Activated effector memory CD4-positive, alpha-beta T cell treated with anti-CD3 and anti-CD28 coated beads, Interleukin-2, amount 50 U/mL, for 16 hours (primary cell): ENCODE results near the gene DYNLT4.

Experiments used
- DNase-seq: peaks from one replicate; pipeline ENCODE4 v3.0.0-alpha.2; 2020

Gene DYNLT4

DNA sequence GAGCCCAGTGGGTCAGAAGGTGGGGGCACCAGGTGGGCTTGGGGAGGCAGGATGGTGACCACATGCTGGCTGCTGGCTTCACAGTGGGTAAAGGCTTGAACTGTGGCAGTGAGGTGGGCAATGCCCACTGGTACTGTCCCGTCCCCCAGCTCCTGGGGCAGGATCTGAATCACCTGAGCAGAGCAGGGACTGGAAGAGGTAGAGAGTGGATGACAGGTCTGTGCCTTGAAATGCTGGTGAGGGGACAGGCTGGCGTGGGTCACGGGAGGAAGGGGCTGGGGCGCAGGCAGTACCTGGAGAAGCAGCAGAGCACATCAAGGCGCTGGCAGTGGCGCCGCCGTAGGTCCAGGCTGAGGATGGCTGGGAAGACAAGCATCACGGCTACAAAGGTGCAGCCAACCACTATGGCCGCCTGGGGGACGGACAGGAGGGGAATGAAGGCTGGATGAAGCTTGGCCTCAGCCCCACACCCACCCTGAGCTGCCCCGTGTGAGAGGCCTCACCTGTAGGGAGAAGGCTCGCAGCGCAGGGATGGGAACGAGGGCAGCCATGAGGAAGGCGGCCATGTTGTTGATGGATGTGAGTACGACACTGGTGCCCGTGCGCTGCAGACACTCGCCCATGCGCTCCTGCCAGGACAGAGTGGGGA lies 21.0 kb upstream of the DYNLT4 start:
- peak; percentile 61 for DNase-seq

DNA sequence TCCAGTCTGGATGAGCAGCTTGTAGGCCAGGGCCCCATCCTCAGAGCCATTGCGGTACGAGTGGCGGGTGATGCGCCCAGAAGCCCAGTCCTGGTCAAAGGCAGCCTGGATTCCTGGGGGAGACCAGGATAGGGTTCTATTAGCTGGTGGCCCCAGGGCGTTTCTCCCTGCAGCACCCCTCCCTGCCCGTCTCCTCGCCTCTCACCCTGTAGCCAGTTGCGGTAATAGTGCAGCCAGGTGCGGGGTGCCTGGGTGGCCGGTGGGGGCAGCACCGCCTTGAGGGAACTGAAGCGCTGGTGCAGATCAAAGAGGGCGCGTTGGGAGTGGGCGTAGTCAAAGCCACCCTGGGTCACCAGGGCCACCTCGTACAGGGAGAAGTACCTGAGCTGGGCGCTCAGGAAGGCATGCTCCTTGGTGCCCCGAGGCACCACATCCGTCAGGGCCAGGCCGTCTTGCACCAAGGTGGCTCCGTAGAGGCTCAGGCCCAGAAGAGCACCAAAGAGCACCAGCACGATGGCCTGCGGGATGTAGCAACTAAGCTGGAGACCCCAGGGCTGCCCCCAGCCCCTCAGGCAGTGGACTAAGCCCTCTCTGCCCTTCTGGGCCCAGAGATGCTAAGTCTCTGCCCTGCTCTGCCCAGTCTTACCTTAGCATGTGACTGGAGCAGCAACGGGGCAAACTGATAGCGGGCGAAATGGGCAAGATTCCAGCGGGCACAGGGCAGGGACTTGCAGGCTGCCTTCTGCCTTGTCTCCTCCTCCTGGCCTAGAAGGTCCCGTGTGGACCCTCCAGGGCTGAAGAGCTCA lies 20.2 kb upstream of the DYNLT4 start:
- DNase-seq = peak; percentile 62

DNA sequence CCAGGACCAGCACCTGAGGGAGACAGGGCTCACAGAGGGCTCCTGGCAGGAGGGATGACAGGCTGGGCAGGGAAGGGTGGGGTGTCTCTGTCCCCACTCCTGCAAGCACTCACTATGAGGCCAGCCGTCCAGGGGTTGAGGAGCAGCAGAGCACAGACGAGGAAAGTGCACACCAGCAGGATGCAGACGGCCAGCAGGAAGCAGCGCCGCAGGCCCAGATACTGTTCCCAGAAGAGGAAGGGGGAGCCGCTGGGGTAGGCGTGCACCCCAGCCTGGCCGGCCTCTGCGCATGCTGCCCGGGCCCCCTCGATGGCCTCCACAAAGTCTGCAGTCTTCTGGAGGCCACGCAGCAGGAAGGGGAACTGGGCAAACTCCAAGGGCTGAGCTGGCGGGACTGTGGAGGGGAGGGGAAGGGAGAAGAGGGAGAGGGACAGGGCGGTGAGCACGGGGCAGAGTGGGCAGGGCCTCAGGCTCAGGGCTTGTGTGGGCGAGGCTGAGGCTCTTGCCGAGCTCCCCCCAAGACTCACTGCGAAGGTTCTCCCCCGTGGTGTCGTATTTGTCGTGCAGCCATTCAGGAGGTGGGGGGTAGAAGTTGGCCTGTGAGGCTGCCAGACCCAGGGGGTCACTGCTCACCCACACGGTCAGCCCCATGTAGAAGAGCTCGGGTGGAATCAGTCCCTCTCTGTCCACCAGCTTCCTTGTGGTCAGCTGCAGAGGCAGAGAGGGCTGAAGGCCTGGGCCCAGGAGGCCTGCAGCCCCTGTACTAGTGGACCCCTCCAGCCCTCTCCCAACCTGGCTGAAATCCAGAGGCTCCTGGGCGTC lies 19.4 kb upstream of the DYNLT4 start:
- peak; percentile 53 for DNase-seq

DNA sequence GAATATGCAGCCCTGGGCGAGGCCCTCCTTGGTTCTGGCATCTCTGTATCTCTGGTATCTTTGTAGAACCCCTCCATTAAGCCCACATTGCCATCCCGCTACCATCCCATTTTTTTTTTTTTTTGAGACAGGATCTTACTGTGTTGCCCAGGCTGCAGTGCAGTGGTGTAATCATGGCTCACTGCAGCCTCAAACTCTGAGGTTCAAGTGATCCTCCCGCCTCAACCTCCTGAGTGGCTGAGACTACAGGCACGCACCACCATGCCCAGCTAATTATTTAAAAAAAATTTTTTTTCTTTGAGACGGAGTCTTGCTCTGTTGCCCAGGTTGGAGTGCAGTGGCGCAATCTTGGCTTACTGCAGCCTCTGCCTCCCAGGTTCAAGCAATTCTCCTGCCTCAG lies 17.2 kb upstream of the DYNLT4 start:
- peak; percentile 31 for DNase-seq

DNA sequence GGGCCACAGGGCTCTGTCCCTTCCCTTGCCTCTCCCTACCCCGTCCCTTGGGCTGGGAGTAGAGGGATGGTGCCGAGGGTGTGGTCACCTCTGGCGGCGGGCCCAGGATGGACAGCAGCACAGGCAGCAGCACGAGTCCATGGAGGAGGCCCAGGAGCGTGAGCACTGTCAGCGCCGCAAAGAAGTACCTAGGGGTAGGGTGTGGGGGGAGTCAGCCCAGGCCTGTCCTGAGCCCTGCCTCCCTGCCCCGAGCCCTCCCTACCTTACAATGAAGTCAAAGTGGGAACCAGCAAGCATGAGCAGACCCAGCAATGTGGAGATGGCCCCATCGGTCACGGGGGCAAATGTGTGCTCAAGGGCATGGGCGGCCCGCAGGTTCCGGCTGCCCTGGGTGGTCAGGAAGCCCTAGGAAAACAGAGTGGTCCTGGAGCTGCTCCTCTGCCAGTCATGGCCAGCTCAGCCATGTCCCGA lies 15.9 kb upstream of the DYNLT4 start:
- peak; percentile 61 for DNase-seq

DNA sequence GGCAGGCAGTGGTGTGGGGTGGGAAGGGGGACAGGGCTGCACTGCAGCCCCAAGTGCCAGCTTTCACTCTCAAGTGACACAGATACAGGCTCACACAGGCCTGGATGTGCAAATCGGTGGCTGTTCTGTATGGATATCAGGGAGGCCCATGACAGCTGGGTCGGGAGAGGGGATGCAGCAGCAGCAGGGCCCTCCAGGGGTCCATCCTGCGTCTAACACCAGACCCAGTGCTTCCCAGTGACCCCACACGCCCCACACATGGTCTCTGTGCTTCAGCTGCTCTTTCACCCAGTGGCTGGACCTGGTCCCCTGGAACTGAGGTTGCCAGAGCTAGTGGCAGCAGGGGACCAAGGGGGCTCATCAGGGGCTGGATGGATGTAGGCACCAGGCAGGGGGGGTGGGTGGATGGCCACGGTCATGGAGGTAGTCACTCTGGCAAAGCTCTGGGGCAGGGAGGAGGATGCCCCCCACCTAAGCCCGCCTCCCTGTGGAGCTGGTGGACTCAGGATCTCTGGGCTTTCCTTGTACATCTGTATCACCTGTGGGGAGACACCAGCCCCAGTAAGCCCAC lies 15.1 kb upstream of the DYNLT4 start:
- DNase-seq = peak; percentile 63

DNA sequence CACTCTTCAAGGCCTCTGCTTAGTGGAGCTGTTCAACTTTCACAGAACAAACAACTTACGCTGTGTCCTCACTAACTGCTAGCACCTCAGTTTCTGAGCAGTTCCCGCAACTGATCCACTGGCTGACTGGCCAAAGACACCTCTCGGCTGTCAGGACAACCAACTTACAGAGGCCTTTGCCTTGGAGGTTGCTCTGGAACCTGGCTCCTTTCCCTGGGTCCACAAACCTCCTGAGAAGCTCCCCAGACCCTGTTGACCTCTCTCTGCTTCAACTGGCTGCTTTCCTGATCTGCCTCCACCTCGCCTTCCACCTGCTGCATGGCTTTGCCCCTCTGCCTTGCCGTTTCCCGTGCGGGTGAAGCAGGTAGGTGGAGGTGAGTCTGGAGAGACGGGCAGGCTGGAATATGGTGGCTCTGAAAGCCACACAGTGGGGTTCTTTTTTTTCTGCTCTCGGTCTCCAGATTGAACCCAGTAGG lies 14.1 kb upstream of the DYNLT4 start:
- peak; percentile 56 for DNase-seq

DNA sequence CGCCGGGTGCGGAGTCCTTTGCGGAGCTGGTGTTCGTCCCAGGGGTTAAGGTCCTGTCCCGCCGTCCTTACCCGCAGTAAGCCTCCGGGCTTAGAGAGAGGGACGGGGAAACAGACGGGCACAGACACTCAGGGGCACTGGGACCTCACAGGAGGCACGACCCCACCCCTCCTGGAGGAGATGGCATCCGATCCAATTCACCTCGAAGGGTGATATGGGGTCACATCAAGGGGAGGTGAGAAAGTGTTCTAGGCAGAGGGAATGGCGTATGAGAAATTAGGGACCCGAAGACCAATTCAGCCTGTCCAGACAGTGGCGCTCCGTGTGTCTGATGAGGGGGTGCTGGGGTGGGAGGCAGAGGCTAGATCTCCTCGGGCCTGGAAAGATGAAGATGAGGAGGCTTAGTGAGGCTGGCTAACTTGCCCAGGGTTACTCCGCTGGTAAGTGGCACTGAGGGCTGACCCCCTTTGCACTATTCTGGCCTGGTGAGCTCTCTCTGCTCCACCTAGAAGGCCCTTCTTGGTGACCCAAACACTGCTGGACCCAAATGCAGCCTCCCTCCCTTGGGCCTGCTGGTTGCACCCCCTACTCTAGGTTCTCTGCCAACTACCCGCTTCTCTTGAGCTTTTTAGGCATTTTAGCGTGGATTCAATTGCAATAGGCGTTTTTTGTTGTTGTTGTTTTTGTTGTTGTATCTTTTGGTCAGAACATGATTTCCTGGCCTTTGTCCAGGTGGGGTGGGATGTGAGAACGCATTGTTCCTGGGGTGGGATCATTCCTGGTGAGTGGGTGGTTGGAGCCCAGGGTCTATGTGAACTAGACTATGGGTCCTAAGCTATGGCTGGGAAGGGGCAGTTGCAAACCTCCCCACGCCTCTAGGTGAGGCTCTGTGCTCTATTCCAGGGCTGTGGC lies 13.4 kb upstream of the DYNLT4 start:
- peak; percentile 57 for DNase-seq

DNA sequence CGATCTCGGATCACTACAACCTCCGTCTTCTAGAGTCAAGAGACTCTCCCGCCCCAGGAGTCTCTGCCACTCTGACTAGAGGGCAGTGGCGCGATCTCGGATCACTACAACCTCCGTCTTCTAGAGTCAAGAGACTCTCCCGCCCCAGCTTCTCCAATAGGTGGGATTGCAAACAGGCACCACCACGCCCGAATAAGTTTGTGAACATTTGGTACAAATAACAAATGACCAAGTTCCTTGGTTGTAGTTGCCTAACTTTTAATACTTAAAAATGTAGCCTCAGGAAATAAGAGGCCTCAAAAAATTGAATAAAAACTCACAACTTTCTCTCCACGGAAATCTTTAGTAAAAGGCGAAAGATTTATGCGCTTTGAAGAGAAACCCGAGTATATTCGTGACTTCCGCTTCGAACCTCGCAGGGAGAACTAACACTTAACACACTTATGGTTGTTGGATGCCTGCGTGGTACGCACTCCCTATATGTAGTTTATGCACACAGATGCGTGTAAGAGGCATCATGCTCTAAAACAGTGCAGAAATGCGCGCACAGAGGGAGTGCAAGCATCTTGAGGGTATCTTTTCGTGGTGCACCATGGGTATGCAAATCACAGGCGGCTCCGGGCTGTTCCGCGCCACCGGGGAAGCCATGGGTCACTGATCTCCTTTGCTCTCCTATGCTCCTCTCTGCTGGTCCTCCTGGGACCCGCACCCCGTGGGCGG lies 12.6 kb upstream of the DYNLT4 start:
- DNase-seq = peak; percentile 90

DNA sequence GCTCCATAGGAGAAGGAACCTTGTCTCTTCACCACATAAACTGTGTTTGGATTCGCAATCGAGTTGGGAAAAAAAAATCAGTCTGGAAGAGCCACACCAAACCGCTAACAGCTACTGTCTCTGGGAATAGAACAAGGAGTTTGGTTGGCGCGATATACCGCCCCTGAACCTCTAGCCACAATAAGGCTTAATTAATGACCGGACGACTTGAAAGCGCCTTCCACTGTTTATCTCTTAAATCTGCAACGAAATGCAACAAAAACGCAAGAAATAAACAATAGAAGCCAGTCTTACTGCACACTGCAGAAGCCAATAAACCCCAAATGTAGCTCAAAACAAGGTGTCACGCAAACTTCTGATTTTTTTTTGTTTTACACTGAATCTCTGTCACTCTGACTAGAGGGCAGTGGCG lies 12.1 kb upstream of the DYNLT4 start:
- DNase-seq = no peak

DNA sequence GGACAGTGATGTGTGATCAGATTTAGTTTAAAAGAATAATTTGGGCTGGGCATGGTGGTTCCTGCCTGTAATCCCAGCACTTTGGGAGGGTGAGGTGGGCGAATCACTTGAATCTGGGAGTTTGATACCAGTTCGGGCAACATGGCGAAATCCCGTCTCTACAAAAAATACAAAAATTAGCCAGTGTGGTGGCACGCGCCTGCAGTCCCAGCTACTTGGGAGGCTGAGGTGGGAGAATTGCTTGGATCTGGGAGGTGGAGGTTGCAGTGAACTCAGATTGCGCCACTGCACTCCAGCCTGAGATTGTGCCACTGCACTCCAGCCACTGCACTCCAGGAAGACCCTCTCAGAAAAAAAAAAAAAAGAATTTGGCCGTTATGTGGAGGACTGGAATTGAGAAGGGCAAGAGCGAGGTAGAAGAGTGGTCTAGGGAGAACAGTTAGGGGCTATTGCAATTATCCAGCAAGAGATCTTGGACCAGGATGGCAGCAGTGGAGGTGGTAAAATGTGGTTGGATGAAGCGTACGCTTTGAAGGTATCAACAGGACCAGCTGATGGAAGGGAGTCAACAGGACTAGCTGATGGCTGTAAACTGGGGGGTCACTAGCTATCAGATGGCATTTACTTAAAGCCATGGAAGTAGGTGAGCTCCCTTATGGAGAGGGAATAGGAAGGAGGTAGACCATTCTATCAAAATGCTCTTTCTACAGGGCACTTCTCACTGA lies 10.8 kb upstream of the DYNLT4 start:
- DNase-seq = peak; percentile 60

DNA sequence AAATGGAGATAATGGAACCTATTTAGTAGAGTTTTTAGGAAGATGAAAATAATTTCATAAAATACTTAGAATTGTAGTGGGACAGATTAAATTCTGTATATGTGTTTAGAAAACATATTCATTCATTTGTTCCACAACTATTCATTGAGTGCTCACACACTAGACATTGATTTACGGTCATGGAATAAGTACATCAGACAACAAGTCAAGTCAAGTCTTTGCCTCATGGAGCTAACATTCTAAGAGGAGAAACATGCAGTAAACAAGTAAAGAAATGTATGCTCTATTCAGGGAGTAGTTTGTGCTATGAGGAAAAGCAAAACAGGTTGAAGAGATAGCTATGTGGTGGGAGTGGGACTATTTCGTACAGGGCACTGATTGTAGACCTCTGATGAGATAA lies 10.2 kb upstream of the DYNLT4 start:
- no peak for DNase-seq

DNA sequence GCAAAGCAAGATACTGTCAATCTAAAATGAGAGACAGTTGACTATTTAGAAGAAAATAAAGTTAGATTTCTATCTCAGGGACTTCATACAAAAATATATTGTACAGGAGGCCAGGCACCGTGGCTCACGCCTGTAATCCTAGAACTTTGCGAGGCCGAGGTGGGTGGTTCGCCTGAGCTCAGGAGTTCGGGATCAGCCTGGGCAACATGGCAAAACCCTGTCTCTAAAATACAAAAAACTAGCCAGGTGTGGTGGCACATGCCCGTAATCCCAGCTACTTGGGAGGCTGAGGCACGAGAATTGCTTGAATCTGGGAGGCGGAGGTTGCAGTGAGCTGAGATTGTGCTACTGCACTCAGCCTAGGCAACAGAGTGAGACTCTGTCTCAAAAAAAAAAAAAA lies 8.8 kb upstream of the DYNLT4 start:
- DNase-seq = peak; percentile 47

DNA sequence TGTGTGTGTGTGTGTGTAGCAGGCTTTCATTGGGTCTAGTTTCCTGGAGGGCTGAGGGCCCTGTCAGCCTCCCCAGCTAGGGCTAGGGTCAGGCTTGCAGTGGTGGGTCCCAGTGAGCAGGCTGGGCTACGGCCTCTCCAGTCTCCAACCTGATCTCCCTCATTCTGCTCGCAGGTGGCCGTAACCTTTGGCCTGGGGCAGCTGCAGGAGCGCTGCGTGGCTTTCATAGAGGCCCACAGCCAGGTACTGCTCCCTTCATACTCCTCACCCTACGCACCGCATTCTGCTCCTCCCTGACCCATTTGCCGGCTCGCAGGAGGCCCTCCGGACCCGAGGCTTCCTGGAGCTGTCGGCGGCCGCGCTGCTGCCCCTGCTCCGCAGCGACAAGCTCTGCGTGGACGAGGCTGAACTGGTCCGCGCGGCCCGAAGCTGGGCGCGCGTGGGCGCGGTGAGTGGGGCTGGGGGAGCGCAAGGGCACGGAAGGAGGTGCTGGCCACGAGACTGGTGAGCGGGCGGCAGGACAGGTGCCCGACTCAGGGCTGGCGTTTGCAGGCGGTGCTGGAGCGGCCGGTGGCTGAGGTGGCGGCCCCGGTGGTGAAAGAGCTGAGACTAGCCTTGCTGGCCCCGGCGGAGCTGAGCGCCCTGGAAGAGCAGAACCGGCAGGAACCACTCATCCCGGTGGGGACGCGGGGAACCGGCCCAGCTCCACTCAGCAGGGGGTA lies 5.8 kb upstream of the DYNLT4 start:
- peak; percentile 66 for DNase-seq

DNA sequence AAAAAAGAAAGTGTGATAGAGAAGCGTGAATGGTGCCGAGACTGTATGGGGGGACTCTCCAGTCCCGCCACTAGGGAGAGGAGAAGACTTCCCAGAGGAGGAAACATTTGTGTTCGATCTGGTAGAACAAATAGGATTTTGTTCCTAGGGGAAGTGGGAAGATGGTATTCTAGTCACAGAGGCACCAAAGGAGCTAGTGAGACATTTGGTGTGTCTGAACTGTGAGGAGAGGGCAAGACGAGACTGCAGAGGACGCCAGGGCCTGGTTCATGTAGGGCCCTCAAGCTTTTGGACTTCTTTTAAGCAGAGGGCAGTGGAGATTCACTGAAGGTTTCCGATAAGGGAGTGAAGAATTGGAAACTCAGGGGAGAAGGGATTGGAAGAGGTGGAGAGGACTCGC lies 4.1 kb upstream of the DYNLT4 start:
- DNase-seq = peak; percentile 34

DNA sequence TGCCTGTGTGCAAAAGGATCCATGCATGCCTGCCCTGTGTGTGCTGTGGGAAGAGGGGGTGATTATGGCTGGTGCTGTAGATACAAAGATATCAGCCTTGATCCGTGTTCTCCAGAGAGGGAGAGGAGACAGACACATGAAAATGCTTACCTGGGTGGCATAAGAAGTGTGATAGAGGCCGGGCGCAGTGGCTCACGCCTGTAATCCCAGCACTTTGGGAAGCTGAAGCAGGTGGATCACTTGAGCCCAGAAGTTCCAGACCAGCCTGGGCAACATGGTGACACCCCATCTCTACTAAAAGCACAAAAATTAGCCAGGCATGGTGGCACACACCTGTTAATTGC lies 3.6 kb upstream of the DYNLT4 start:
- DNase-seq = peak; percentile 62

DNA sequence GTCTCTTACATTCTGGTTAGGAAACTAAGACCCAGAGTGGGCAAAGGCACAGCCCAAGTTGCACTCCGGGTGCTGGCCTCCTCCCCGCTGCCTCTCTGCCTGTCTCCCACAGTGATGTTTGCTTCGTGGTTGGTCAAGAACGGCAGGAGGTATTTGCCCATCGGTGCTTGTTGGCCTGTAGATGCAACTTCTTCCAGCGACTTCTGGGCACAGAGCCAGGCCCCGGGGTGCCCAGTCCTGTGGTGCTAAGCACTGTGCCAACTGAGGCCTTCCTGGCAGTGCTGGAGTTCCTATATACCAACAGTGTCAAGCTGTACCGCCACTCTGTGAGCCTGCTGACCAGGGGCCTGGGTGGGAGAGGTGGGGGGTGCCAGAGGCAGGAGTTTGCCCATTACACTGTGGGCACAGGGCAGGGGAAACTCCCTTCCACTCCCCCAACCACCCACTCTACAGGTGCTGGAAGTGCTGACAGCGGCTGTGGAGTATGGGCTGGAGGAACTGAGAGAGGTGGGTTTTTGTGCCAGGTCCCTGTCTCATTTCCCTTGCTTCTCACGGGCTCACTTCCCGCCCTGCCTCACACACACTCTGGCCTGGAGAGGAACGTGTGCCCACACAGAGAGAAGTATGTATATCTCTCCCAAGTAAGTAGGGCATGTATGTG lies 3.1 kb upstream of the DYNLT4 start:
- DNase-seq = peak; percentile 80

DNA sequence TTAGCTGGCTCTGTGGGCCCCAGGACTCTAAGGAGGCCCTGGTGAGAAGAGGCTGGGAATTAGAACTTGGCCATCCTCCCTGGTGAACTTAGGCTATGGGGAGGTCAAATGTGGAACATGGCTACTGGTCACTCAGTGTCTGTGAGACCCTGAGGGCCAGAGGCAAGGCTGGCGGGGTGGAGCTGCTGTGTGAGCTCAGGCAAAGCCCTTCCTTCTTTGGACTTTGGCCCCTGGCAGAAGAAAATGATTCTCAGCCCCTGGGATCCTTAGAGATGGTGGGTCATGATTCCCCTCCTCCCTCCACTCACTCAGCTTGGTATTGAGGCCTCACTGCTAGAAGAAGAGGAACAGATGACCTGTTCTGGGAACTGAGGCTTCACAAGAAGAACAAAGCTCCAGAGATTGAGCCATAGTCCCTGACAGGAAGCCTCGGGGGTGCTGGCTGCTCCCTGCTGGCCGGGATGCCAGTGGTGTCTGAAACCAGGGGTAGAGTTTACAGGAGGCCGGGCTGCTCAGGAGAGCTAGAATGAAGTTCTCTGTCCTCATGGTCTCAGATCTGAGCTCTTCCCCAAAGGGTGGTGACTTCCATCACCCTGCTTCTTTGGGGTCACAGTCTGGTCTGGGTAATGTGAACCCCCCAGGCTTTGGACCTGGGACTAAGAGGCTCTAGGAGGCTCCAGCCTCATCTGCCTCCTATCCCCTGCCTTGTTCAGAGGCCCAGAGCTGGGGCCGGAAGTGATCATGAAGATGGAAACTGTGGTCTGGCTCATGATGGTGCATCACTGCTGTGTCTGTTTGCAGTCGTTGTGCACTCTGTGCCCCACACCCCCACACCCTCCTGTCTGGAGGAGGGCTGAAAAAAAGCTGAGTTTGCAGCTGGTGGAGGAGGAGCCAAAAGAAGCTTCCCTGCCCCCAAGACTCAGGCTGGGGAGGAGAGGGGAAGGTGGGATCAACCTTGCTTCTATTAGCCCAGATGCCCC lies 2.1 kb upstream of the DYNLT4 start:
- DNase-seq = peak; percentile 94
